HepG2 (cell line): ENCODE data around the gene TSSK3. TPM values are rescaled to one million over a fixed set of nuclear protein-coding genes. Genes with fewer than 3 reads are reported as not detected.

Experiments
- ATAC-seq: fragments of 200-7000 bp; cut with Tn5 transposase; 3 replicates; pipeline ENCODE4 v1.9.1; 2020; ENCODE audit warnings: mild to moderate bottlenecking, moderate library complexity
- BruUV-seq: library from RNA; stranded (reverse); fragments of 400-500 nt; replicated peaks from 2 replicates; lab custom pipeline; 2021; lab: Mats Ljungman, UMichigan
- CTCF ChIA-PET: fragments of 300-600 bp; formaldehyde crosslinking; extraction: SDS; loops from one replicate; lab custom pipeline; 2021; ENCODE audit warnings: low total read pairs, inconsistent platforms, low intra/inter-chr PET ratio; lab: Yijun Ruan, JAX
- POLR2A ChIA-PET: fragments of 350-600 bp; sonication (Branson Sonifier 250); formaldehyde crosslinking; loops from one replicate; lab custom pipeline; 2020; ENCODE audit warnings: antibody characterized with exemption, inconsistent platforms; lab: Yijun Ruan, JAX
- DNase-seq: peaks from one replicate; pipeline ENCODE4 v3.0.0-alpha.2; 2015; ENCODE audit warnings: low spot score
- FAIRE-seq: peaks from 3 replicates; lab custom pipeline; 2011; peaks lifted over from hg19 to GRCh38; lab: Jason Lieb, UNC
- H2AFZ ChIP-seq: one replicate; pipeline ENCODE4 v1.6.1; 2011; ENCODE audit warnings: low read length, inconsistent platforms
- H3K27ac ChIP-seq: fragments of 300-600 bp; 3 replicates; pipeline ENCODE4 v1.8.0; 2011; ENCODE audit warnings: mixed run types, mild to moderate bottlenecking, mixed read lengths, low read length, inconsistent platforms; ENCODE audit not compliant: insufficient read depth; ENCODE audit errors: extremely low read length
- H3K27me3 ChIP-seq, 2 experiments: fragments of 200-600 bp in 1 of 2; 2 replicates in 1 of 2; 3 replicates in 1 of 2; pipeline versions ENCODE4 v1.6.0 to v1.8.0; 2011; ENCODE audit warnings: low read length in 2 of 2, mild to moderate bottlenecking in 2 of 2, moderate library complexity in 2 of 2, inconsistent platforms in 1 of 2; ENCODE audit not compliant: insufficient read depth in 2 of 2, control insufficient read depth in 1 of 2
- H3K36me3 ChIP-seq, 2 experiments: fragments of 200-600 bp in 1 of 2; replicated peaks in 1 of 2; 2 replicates in 1 of 2; 3 replicates in 1 of 2; pipeline versions ENCODE4 v1.5.1 to v1.8.0; 2011; ENCODE audit warnings: low read length in 2 of 2, inconsistent platforms in 1 of 2; ENCODE audit not compliant: insufficient read depth in 2 of 2, control insufficient read depth in 1 of 2
- H3K4me1 ChIP-seq: 2 replicates; pipeline ENCODE4 v1.5.1; 2012; ENCODE audit warnings: low read length, inconsistent platforms; ENCODE audit not compliant: insufficient read depth
- H3K4me2 ChIP-seq: 2 replicates; pipeline ENCODE4 v1.6.0; 2011; ENCODE audit warnings: low read depth, low read length, inconsistent platforms
- H3K4me3 ChIP-seq, 3 experiments: fragments of 200-600 bp in 1 of 3; sonication (generic), shearing (Covaris generic) in 1 of 3; replicated peaks in 1 of 3; 2 replicates each; pipeline ENCODE4 v1.5.1; 2011 to 2016; ENCODE audit warnings: low read length in 3 of 3, inconsistent platforms in 2 of 3, low read depth in 2 of 3, mild to moderate bottlenecking in 2 of 3, control low read depth in 1 of 3, mixed read lengths in 1 of 3; ENCODE audit not compliant: insufficient read depth in 1 of 3
- H3K79me2 ChIP-seq: one replicate; pipeline ENCODE4 v1.6.1; 2011; ENCODE audit warnings: low read length, inconsistent platforms; ENCODE audit not compliant: insufficient read depth
- H3K9ac ChIP-seq: 2 replicates; pipeline ENCODE4 v1.6.0; 2011; ENCODE audit warnings: mild to moderate bottlenecking, low read depth, low read length, inconsistent platforms; ENCODE audit not compliant: insufficient read depth
- H3K9me3 ChIP-seq: 2 replicates; pipeline ENCODE4 v1.5.1; 2012; ENCODE audit warnings: mild to moderate bottlenecking, low read length
- H4K20me1 ChIP-seq: 2 replicates; pipeline ENCODE4 v1.6.0; 2011; ENCODE audit warnings: inconsistent platforms, mild to moderate bottlenecking, low read length, moderate library complexity; ENCODE audit not compliant: insufficient read depth
- AGO2 ChIP-seq: fragments of 200-400 bp; formaldehyde crosslinking; optimal IDR thresholded peaks from 2 replicates; pipeline ENCODE3; 2017; ENCODE audit warnings: mild to moderate bottlenecking, low read depth, low read length, moderate library complexity
- GATAD1 ChIP-seq: IDR thresholded peaks from 2 replicates; pipeline ENCODE4 v1.6.1; 2016; ENCODE audit warnings: missing genetic modification reagents, missing compliant biosample characterization
- PBX3 ChIP-seq: sonication (generic); formaldehyde crosslinking; IDR thresholded peaks from 2 replicates; pipeline ENCODE4 v1.8.1; 2023; ENCODE audit warnings: missing genetic modification reagents, inconsistent platforms, borderline replicate concordance
- RNF219 ChIP-seq: sonication (generic); formaldehyde crosslinking; IDR thresholded peaks from 2 replicates; pipeline ENCODE4 v1.5.0; 2020; ENCODE audit warnings: mild to moderate bottlenecking, missing genetic modification reagents
- ZMYM4 ChIP-seq: sonication (generic); formaldehyde crosslinking; IDR thresholded peaks from 2 replicates; pipeline ENCODE4 v1.8.1; 2023; ENCODE audit warnings: mild to moderate bottlenecking, missing genetic modification reagents
- ZNF556 ChIP-seq: sonication (generic); formaldehyde crosslinking; IDR thresholded peaks from 2 replicates; pipeline ENCODE4 v1.4.0; 2020; ENCODE audit warnings: mild to moderate bottlenecking, missing genetic modification reagents, borderline replicate concordance
- WGBS: methylation state at CpG from one replicate; pipeline ENCODE4 v1.1.6; 2017; ENCODE audit warnings: low lambda C conversion rate; 5-methylcytosine and 5-hydroxymethylcytosine counted together
- in situ Hi-C: cut with HindIII; loops from 2 replicates; pipeline ENCODE4 v1.10.0; 2017; ENCODE audit warnings: low pct_unique_long_range_greater_than_20kb; ENCODE audit not compliant: extremely low pct_ligation_motif_present
- intact Hi-C: fragments of 100-400 bp; cut with micrococcal nuclease; formaldehyde crosslinking; loops from one replicate; pipeline ENCODE4 v1.10.0; 2022; ENCODE audit not compliant: unreplicated experiment
- polyA plus RNA-seq, 8 experiments: library from polyadenylated mRNA; depleted of rRNA in 3 of 8; stranded (reverse) in 7 of 8; unstranded in 1 of 8; fragments of >200 nt; fragmentation: Illumina TruSeq in 4 of 8; extraction: Trizol in 4 of 8; gene quantifications; 2 replicates each; pipeline versions ENCODE4 v1.2.1 to v1.2.3, GENCODE V29; 2011 to 2016; ENCODE audit warnings: low read depth in 4 of 8, missing spikeins in 1 of 8, mixed read lengths in 1 of 8; ENCODE audit not compliant: insufficient read depth in 1 of 8
- total RNA-seq, 5 experiments: library from RNA; depleted of rRNA; stranded (reverse); fragments of >200 nt; fragmentation: Illumina TruSeq; extraction: Trizol; gene quantifications; 2 replicates each; pipeline ENCODE4 v1.2.3, GENCODE V29; 2016; ENCODE audit warnings: low read depth in 1 of 5
- TF ChIP-seq, protein P1 (sequence below): sonication (generic); formaldehyde crosslinking; conservative IDR thresholded peaks from 2 replicates; pipeline ENCODE4 v1.4.0; 2020; ENCODE audit warnings: missing genetic modification reagents
- TF ChIP-seq, protein P2 (sequence below): sonication (generic); formaldehyde crosslinking; IDR thresholded peaks from 2 replicates; pipeline ENCODE4 v1.8.0; 2022; ENCODE audit warnings: missing genetic modification reagents, low read depth, mild to moderate bottlenecking, borderline replicate concordance

The TSSK3 gene
- total and polyA plus RNA-seq, 2 of the 13 experiments (the other 11 are each of a cell fraction or from before 2014, with no cell fraction given), result 1.0 to 1.1 TPM

DNA sequence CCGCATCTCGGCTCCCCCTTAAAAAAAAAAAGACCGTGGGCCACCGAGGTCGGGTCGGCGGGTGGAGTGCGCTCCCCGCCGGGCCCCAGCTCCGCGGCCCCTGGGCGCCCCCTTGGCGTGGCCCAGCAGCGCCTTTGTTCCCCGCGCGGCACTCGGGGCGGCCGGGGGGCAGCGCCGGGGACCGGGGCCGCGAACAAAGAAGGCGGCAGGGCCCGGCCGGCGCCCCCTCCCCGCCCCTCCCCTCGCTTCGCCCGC, 26.9 kb upstream of the TSSK3 start:
- Histone ChIP-seq H3K9me3 (no peaks in the 10 kb centered on the region), H3K27ac (peak overlapping the region; percentile 68), H3K4me2 (peak overlapping the region; percentile 93), H3K79me2 (peaks cover 14% of the 10 kb centered on the region), H3K4me3 (peak overlapping the region; percentile 70 to 95 (median 84)), H3K36me3 (peaks cover 19 to 40% of the 10 kb centered on the region in 2 experiments), H3K9ac (peak overlapping the region; percentile 91), H2AFZ (no peak overlapping the region), H3K27me3 (peaks cover 0 to 4% of the 10 kb centered on the region in 2 experiments; a peak in 2 of 5 replicates), H3K4me1 (peaks cover 57% of the 10 kb centered on the region), H4K20me1 (peaks cover 14% of the 10 kb centered on the region)
- TF ChIP-seq, protein P1, sequence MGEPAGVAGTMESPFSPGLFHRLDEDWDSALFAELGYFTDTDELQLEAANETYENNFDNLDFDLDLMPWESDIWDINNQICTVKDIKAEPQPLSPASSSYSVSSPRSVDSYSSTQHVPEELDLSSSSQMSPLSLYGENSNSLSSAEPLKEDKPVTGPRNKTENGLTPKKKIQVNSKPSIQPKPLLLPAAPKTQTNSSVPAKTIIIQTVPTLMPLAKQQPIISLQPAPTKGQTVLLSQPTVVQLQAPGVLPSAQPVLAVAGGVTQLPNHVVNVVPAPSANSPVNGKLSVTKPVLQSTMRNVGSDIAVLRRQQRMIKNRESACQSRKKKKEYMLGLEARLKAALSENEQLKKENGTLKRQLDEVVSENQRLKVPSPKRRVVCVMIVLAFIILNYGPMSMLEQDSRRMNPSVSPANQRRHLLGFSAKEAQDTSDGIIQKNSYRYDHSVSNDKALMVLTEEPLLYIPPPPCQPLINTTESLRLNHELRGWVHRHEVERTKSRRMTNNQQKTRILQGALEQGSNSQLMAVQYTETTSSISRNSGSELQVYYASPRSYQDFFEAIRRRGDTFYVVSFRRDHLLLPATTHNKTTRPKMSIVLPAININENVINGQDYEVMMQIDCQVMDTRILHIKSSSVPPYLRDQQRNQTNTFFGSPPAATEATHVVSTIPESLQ (CRISPR knock-in tag), result no peak
- TF ChIP-seq AGO2, result peak; percentile 65
- intact Hi-C loops (loop anchor here (10.0 kb wide), 1 partner anchor 59 kb away; the partner anchor contains the start of gene BSDC1), in situ Hi-C loops (no loop called here)
- ChIA-PET CTCF (interaction anchor here (0.7 to 1.7 kb wide), 2 partner anchors 15 to 120 kb away, joined by 3 to 4 read pairs; no protein-coding TSS in a partner anchor), POLR2A (interaction anchor here (0.9 to 5.8 kb wide), 27 partner anchors 8 to 262 kb away, joined by 3 to 222 read pairs (median 5); partner anchors contain the start of genes BSDC1, CCDC28B, FAM167B and HDAC1)
- ATAC-seq (no peak), FAIRE-seq (no peak), DNase-seq (no peak)
- WGBS, result 0% methylated on average over 6 of the region's 34 CpGs
- no TSS peak for BruUV-seq

- H3K36me3 ChIP-seq, result peaks cover 16 to 34% of the 10 kb centered on the region in 2 experiments
- H4K20me1 ChIP-seq, result peaks cover 14% of the 10 kb centered on the region
- intact Hi-C loops (loop anchor here (2.0 to 10.0 kb wide), 2 partner anchors 15 to 59 kb away; partner anchors contain the start of gene BSDC1), in situ Hi-C loops (no loop called here)
- ChIA-PET CTCF (interaction anchor here (0.7 to 1.7 kb wide), 2 partner anchors 15 to 120 kb away, joined by 3 to 4 read pairs; no protein-coding TSS in a partner anchor), POLR2A (interaction anchor here (0.6 to 5.8 kb wide), 33 partner anchors 8 to 263 kb away, joined by 3 to 222 read pairs (median 5); partner anchors contain the start of genes BSDC1, CCDC28B, FAM167B and HDAC1)
- H3K79me2 ChIP-seq, result peaks cover 14% of the 10 kb centered on the region
- H3K9ac ChIP-seq, result peak within 1 kb of the TSS; percentile 91
- H3K4me1 ChIP-seq, result peaks cover 57% of the 10 kb centered on the region
- H2AFZ ChIP-seq, result no peak within 1 kb of the TSS
- no peaks in the 10 kb centered on the region for H3K9me3 ChIP-seq
- H3K27me3 ChIP-seq, result peaks cover 0 to 4% of the 10 kb centered on the region in 2 experiments; a peak in 2 of 5 replicates
- 1% methylated on average over 14 of the region's 95 CpGs for WGBS
- H3K4me2 ChIP-seq, result peak within 1 kb of the TSS; percentile 93
- H3K27ac ChIP-seq, result peak within 1 kb of the TSS; percentile 68
- H3K4me3 ChIP-seq, result peak within 1 kb of the TSS; percentile 70 to 95 (median 84)
- DNase-seq (peak; percentile 63), ATAC-seq (peak; percentile 49), FAIRE-seq (no peak)
- BruUV-seq, result no TSS peak
- TF ChIP-seq, protein P2, sequence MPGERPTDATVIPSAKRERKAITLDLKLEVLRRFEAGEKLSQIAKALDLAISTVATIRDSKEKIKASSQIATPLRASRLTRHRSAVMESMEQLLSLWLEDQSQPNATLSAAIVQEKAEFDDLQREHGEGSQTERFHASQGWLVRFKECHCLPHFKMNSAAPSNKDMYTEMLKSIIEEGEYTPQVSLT, result no peak
- TF ChIP-seq RNF219 (CRISPR knock-in tag), result no peak
- TF ChIP-seq ZNF556, result peak; percentile 33; the same call in 1 of the 2 replicates
- TF ChIP-seq PBX3, result peak; percentile 41; the same call in 1 of the 2 replicates
- peak; percentile 60 for TF ChIP-seq ZMYM4 (CRISPR knock-in tag)
- TF ChIP-seq GATAD1 (CRISPR knock-in tag), result peak; percentile 27; the same call in 1 of the 2 replicates
Observed at GRCh38 chr1:32335790-32336590, 26.3 kb upstream of the TSSK3 start, which contains the start of gene MARCKSL1. Gene MARCKSL1 (minus strand): TSS chr1:32336233. CDS start chr1:32336033, 200 bp downstream.
